ENCODE measurements around the gene TUBB2A. TPM values are rescaled to one million over a fixed set of nuclear protein-coding genes. Genes with fewer than 3 reads are reported as not detected.

Gene TUBB2A
- total and polyA plus RNA-seq, 10 of the 15 experiments (the other 5 are each of a cell fraction or from before 2014, with no cell fraction given) = 2.2 to 49.5 (median 31.3) TPM

DNA sequence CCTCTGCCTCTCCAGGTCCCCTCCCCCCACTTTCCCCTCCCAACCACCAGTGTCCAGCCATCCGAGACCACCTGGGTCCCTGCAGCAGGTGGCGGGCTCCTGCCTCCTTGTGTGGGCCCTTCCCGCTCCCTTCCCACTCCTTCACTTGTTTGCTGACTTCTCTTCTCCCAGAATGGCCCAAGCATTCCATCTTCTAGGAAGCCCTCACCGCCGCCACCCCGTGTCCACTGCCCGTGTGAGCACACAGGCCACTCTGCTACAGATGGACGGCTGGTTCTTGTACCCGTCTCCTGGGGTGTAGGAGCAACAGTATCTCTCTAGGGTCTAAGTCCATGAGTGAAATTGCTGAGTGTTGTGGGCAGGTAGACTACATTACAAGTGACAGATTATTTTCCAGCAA, 23.8 kb downstream of the TUBB2A start:
- H3K9me3 ChIP-seq (replicated peaks; ENCODE audit: control insufficient read depth, insufficient read depth, low read length) = no peaks in the 10 kb centered on the region
- TF ChIP-seq ZNF207 (IDR thresholded peaks at IDR 0.05; ENCODE audit: borderline replicate concordance) = no peak
- TF ChIP-seq EED (IDR thresholded peaks at IDR 0.05; ENCODE audit: low read depth) = no peak
- no peak for TF ChIP-seq POLR2A (IDR thresholded peaks at IDR 0.05; ENCODE audit: low read depth, low read length)
- no peak for TF ChIP-seq CREB1 (IDR thresholded peaks at IDR 0.05; ENCODE audit: low read depth)
- TF ChIP-seq RBBP5 (conservative IDR thresholded peaks at IDR 0.05) = no peak
- no peak for TF ChIP-seq WRNIP1 (IDR thresholded peaks at IDR 0.05; ENCODE audit: borderline replicate concordance, low read depth, low read length)
- TF ChIP-seq, protein P1, sequence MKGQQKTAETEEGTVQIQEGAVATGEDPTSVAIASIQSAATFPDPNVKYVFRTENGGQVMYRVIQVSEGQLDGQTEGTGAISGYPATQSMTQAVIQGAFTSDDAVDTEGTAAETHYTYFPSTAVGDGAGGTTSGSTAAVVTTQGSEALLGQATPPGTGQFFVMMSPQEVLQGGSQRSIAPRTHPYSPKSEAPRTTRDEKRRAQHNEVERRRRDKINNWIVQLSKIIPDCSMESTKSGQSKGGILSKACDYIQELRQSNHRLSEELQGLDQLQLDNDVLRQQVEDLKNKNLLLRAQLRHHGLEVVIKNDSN (IDR thresholded peaks at IDR 0.05; ENCODE audit: borderline replicate concordance, extremely low read length, insufficient read depth, low read depth, low read length) = no peak
- TF ChIP-seq TARDBP (IDR thresholded peaks at IDR 0.05; ENCODE audit: borderline replicate concordance) = no peak
- TF ChIP-seq SMC3 (IDR thresholded peaks at IDR 0.05; ENCODE audit: borderline replicate concordance, low read length) = no peak
- no peak for TF ChIP-seq NFYA (IDR thresholded peaks at IDR 0.05; ENCODE audit: borderline replicate concordance, low read depth, low read length)
- TF ChIP-seq YBX1 (IDR thresholded peaks at IDR 0.05) = no peak
- TF ChIP-seq, protein P2, sequence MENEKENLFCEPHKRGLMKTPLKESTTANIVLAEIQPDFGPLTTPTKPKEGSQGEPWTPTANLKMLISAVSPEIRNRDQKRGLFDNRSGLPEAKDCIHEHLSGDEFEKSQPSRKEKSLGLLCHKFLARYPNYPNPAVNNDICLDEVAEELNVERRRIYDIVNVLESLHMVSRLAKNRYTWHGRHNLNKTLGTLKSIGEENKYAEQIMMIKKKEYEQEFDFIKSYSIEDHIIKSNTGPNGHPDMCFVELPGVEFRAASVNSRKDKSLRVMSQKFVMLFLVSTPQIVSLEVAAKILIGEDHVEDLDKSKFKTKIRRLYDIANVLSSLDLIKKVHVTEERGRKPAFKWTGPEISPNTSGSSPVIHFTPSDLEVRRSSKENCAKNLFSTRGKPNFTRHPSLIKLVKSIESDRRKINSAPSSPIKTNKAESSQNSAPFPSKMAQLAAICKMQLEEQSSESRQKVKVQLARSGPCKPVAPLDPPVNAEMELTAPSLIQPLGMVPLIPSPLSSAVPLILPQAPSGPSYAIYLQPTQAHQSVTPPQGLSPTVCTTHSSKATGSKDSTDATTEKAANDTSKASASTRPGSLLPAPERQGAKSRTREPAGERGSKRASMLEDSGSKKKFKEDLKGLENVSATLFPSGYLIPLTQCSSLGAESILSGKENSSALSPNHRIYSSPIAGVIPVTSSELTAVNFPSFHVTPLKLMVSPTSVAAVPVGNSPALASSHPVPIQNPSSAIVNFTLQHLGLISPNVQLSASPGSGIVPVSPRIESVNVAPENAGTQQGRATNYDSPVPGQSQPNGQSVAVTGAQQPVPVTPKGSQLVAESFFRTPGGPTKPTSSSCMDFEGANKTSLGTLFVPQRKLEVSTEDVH (IDR thresholded peaks at IDR 0.05; ENCODE audit: low read depth, partially characterized antibody) = no peak
- no peak for TF ChIP-seq IKZF1 (conservative IDR thresholded peaks at IDR 0.05)
- no peak for TF ChIP-seq PAX8 (IDR thresholded peaks at IDR 0.05)
- TF ChIP-seq, protein P3, sequence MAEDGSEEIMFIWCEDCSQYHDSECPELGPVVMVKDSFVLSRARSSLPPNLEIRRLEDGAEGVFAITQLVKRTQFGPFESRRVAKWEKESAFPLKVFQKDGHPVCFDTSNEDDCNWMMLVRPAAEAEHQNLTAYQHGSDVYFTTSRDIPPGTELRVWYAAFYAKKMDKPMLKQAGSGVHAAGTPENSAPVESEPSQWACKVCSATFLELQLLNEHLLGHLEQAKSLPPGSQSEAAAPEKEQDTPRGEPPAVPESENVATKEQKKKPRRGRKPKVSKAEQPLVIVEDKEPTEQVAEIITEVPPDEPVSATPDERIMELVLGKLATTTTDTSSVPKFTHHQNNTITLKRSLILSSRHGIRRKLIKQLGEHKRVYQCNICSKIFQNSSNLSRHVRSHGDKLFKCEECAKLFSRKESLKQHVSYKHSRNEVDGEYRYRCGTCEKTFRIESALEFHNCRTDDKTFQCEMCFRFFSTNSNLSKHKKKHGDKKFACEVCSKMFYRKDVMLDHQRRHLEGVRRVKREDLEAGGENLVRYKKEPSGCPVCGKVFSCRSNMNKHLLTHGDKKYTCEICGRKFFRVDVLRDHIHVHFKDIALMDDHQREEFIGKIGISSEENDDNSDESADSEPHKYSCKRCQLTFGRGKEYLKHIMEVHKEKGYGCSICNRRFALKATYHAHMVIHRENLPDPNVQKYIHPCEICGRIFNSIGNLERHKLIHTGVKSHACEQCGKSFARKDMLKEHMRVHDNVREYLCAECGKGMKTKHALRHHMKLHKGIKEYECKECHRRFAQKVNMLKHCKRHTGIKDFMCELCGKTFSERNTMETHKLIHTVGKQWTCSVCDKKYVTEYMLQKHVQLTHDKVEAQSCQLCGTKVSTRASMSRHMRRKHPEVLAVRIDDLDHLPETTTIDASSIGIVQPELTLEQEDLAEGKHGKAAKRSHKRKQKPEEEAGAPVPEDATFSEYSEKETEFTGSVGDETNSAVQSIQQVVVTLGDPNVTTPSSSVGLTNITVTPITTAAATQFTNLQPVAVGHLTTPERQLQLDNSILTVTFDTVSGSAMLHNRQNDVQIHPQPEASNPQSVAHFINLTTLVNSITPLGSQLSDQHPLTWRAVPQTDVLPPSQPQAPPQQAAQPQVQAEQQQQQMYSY (CRISPR knock-in tag; IDR thresholded peaks at IDR 0.05) = no peak
- TF ChIP-seq, protein P4, sequence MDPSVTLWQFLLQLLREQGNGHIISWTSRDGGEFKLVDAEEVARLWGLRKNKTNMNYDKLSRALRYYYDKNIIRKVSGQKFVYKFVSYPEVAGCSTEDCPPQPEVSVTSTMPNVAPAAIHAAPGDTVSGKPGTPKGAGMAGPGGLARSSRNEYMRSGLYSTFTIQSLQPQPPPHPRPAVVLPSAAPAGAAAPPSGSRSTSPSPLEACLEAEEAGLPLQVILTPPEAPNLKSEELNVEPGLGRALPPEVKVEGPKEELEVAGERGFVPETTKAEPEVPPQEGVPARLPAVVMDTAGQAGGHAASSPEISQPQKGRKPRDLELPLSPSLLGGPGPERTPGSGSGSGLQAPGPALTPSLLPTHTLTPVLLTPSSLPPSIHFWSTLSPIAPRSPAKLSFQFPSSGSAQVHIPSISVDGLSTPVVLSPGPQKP (IDR thresholded peaks at IDR 0.05; ENCODE audit: low read depth, low read length) = no peak
- in situ Hi-C loops (cut with MboI) = no loop called here
- POLR2A ChIA-PET = no interaction called here
- FAIRE-seq = no peak
- no peaks in the 10 kb centered on the region for H3K79me2 ChIP-seq (ENCODE audit: control insufficient read depth, insufficient read depth, low read length)
- no peak overlapping the region for H3K4me3 ChIP-seq
- no peaks in the 10 kb centered on the region for H3K36me3 ChIP-seq (ENCODE audit: control insufficient read depth in 2 of 2, insufficient read depth in 2 of 2, low read length in 1 of 2)
- no peak overlapping the region for H2AFZ ChIP-seq (ENCODE audit: control insufficient read depth, low read depth, low read length)
- H4K20me1 ChIP-seq (ENCODE audit: control insufficient read depth, insufficient read depth) = no peaks in the 10 kb centered on the region
- SMC1A ChIA-PET (ENCODE audit: uncharacterized antibody, unreplicated experiment) = no interaction called here
- H3K27me3 ChIP-seq (replicated peaks in 1 of 2; ENCODE audit: control insufficient read depth in 2 of 2, insufficient read depth in 2 of 2, low read length in 1 of 2) = no peaks in the 10 kb centered on the region
- RAD21 ChIA-PET (ENCODE audit: unreplicated experiment) = no interaction called here
- CTCF ChIA-PET = no interaction called here
- H3K4me1 ChIP-seq (ENCODE audit: control insufficient read depth, insufficient read depth, low read length) = no peaks in the 10 kb centered on the region; the same call in 1 of the 2 replicates
- no peak overlapping the region for H3K4me2 ChIP-seq (ENCODE audit: control insufficient read depth, insufficient read depth)
- intact Hi-C loops (cut with micrococcal nuclease; ENCODE audit: unreplicated experiment) = no loop called here
- BruUV-seq (replicated peaks) = no TSS peak
- H3K27ac ChIP-seq (ENCODE audit: control insufficient read depth, insufficient read depth) = no peak overlapping the region
- WGBS (ENCODE audit: insufficient coverage, insufficient replicate concordance, low lambda C conversion rate, missing lambda C conversion rate) = over 99% methylated on average over 8 of the region's 9 CpGs
- ATAC-seq = no peak
- no peak overlapping the region for H3K9ac ChIP-seq (ENCODE audit: control insufficient read depth, insufficient read depth, low read length)
- no peak for DNase-seq (ENCODE audit: low read depth, low spot score)

Data from GM12878 (cell line).